ENCODE results near the gene WDR83. TPM values are rescaled to one million over a fixed set of nuclear protein-coding genes. Genes with fewer than 3 reads are reported as not detected.

WDR83 gene
- total RNA-seq, 1 donor from 2014 or later: 19.0 TPM

GRCh38 chr19:12703046-12703445, 36.4 kb downstream of the WDR83 start:
- peak overlapping the region; percentile 81 for H3K4me3 Mint-ChIP-seq
- H3K27me3 Mint-ChIP-seq (ENCODE audit: low read depth): peaks cover 4% of the 10 kb centered on the region
- H3K9me3 Mint-ChIP-seq: no peaks in the 10 kb centered on the region
- H3K27ac Mint-ChIP-seq (ENCODE audit: unreplicated experiment): no peak overlapping the region
- DNase-seq (ENCODE audit: low read depth, low spot score): peak; percentile 50
- peaks cover 8% of the 10 kb centered on the region for H3K4me1 Mint-ChIP-seq
- no peak for TF ChIP-seq CTCF (conservative IDR thresholded peaks at IDR 0.05)
- peaks cover 11% of the 10 kb centered on the region for H3K36me3 Mint-ChIP-seq (ENCODE audit: low read depth)

- peaks cover 6% of the 10 kb centered on the region for H3K4me1 Mint-ChIP-seq
- peaks cover 4% of the 10 kb centered on the region for H3K27me3 Mint-ChIP-seq (ENCODE audit: low read depth)
- H3K4me3 Mint-ChIP-seq: no peak overlapping the region
- H3K27ac Mint-ChIP-seq (ENCODE audit: unreplicated experiment): no peak overlapping the region
- DNase-seq (ENCODE audit: low read depth, low spot score): no peak
- no peaks in the 10 kb centered on the region for H3K9me3 Mint-ChIP-seq
- peaks cover 11% of the 10 kb centered on the region for H3K36me3 Mint-ChIP-seq (ENCODE audit: low read depth)
- TF ChIP-seq CTCF (conservative IDR thresholded peaks at IDR 0.05): no peak
Observed at GRCh38 chr19:12705169-12705568, 38.6 kb downstream of the WDR83 start.

- no peak overlapping the region for H3K4me3 Mint-ChIP-seq
- H3K9me3 Mint-ChIP-seq: no peaks in the 10 kb centered on the region
- DNase-seq (ENCODE audit: low read depth, low spot score): no peak
- H3K27ac Mint-ChIP-seq (ENCODE audit: unreplicated experiment): no peak overlapping the region
- peaks cover 4% of the 10 kb centered on the region for H3K27me3 Mint-ChIP-seq (ENCODE audit: low read depth)
- H3K4me1 Mint-ChIP-seq: peaks cover 6% of the 10 kb centered on the region
- H3K36me3 Mint-ChIP-seq (ENCODE audit: low read depth): peaks cover 11% of the 10 kb centered on the region
- no peak for TF ChIP-seq CTCF (conservative IDR thresholded peaks at IDR 0.05)
Observed at GRCh38 chr19:12705654-12706331, 39.2 kb downstream of the WDR83 start.

DNA sequence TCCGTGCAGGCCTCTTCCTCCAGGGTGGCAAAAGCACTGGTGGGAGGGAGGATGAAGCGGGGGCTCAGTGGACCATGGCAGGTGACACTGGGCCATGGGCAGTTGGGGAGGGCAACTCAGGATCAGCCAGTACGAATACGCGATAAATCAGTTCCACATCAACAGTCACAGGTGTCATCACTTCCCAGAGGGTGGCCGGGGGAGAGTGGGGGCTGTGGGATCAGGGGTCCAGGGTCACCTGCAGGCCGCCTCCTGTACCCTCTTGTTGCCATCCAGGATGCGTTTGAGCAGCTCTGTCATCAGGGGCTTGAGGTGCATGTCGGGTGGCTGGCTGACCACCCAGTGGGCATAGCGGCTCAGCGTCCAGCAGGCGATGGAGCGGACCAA, 39.7 kb downstream of the WDR83 start:
- DNase-seq (ENCODE audit: low read depth, low spot score): no peak
- Mint-ChIP-seq H3K27me3 (ENCODE audit: low read depth) (peaks cover 4% of the 10 kb centered on the region), H3K4me1 (peaks cover 6% of the 10 kb centered on the region), H3K27ac (ENCODE audit: unreplicated experiment) (no peak overlapping the region), H3K4me3 (no peak overlapping the region), H3K36me3 (ENCODE audit: low read depth) (peaks cover 11% of the 10 kb centered on the region), H3K9me3 (no peaks in the 10 kb centered on the region)
- no peak for TF ChIP-seq CTCF (conservative IDR thresholded peaks at IDR 0.05)

DNA sequence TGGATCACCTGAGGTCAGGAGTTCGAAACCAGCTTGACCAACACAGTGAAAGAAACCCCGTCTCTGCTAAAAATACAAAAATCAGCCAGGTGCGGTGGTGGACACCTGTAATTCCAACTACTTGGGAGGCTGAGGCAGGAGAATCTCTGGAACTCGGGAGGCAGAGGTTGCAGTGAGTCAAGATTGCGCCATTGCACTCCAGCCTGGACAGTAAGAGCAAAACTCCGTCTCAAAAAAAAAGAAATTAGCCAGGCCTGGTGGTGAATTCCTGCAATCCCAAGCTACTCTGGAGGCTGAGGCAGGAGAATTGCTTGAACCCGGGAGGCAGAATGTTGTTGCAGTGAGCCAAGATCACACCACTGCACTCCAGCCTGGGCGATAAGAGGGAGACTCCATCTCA, 42.0 kb downstream of the WDR83 start:
- Mint-ChIP-seq H3K27ac (ENCODE audit: unreplicated experiment) (no peak overlapping the region), H3K27me3 (ENCODE audit: low read depth) (no peaks in the 10 kb centered on the region), H3K9me3 (no peaks in the 10 kb centered on the region)

More for the DNA sequence above, 42.0 kb downstream of the WDR83 start:
- H3K4me1 Mint-ChIP-seq: no peaks in the 10 kb centered on the region
- no peak for DNase-seq (ENCODE audit: low read depth, low spot score)
- H3K4me3 Mint-ChIP-seq: no peak overlapping the region
- peaks cover 13% of the 10 kb centered on the region for H3K36me3 Mint-ChIP-seq (ENCODE audit: low read depth)
- no peak for TF ChIP-seq CTCF (conservative IDR thresholded peaks at IDR 0.05)

All from neural crest cell (in vitro differentiated cells).